ENCODE results near the gene CPPED1. TPM values are rescaled to one million over a fixed set of nuclear protein-coding genes. Genes with fewer than 3 reads are reported as not detected.

CPPED1 gene
- total and polyA plus RNA-seq, 10 of the 15 experiments (the other 5 are each of a cell fraction or from before 2014, with no cell fraction given), result 7.1 to 39.0 (median 16.0) TPM

GRCh38 chr16:12609937-12610699, 193.6 kb downstream of the CPPED1 start:
- 71% methylated on average over 8 of the region's 8 CpGs for WGBS (ENCODE audit: insufficient coverage, insufficient replicate concordance, low lambda C conversion rate, missing lambda C conversion rate)

More at GRCh38 chr16:12609937-12610699, 193.6 kb downstream of the CPPED1 start:
- H3K9me3 ChIP-seq (replicated peaks; ENCODE audit: control insufficient read depth, insufficient read depth, low read length), result no peaks in the 10 kb centered on the region; the same call in 2 of the 3 replicates
- ChIA-PET POLR2A (interaction anchor here (0.5 kb wide), 1 partner anchor 824 kb away, joined by 5 read pairs; no protein-coding TSS in a partner anchor), CTCF (no interaction called here), RAD21 (ENCODE audit: unreplicated experiment) (no interaction called here), SMC1A (ENCODE audit: uncharacterized antibody, unreplicated experiment) (no interaction called here)
- no peaks in the 10 kb centered on the region for H4K20me1 ChIP-seq (ENCODE audit: control insufficient read depth, insufficient read depth)
- in situ Hi-C loops (cut with MboI) (no loop called here), intact Hi-C loops (cut with micrococcal nuclease; ENCODE audit: unreplicated experiment) (loop anchor here (5.0 kb wide), 1 partner anchor 73 kb away; no protein-coding TSS in a partner anchor)
- no peaks in the 10 kb centered on the region for H3K27me3 ChIP-seq (replicated peaks in 1 of 2; ENCODE audit: control insufficient read depth in 2 of 2, insufficient read depth in 2 of 2, low read length in 1 of 2)
- DNase-seq (ENCODE audit: low read depth, low spot score), result no peak
- no peak overlapping the region for H3K27ac ChIP-seq (ENCODE audit: control insufficient read depth, insufficient read depth)
- no peak for FAIRE-seq
- H2AFZ ChIP-seq (ENCODE audit: control insufficient read depth, low read depth, low read length), result no peak overlapping the region
- H3K4me2 ChIP-seq (ENCODE audit: control insufficient read depth, insufficient read depth), result no peak overlapping the region
- no peaks in the 10 kb centered on the region for H3K36me3 ChIP-seq (ENCODE audit: control insufficient read depth in 2 of 2, insufficient read depth in 2 of 2, low read length in 1 of 2)
- no TSS peak for BruUV-seq (replicated peaks)
- no peak overlapping the region for H3K9ac ChIP-seq (ENCODE audit: control insufficient read depth, insufficient read depth, low read length)
- H3K79me2 ChIP-seq (ENCODE audit: control insufficient read depth, insufficient read depth, low read length), result no peaks in the 10 kb centered on the region
- no peak for TF ChIP-seq BRCA1 (IDR thresholded peaks at IDR 0.05; ENCODE audit: low read depth, low read length)
- no peak for TF ChIP-seq CHD1 (IDR thresholded peaks at IDR 0.05; ENCODE audit: low read depth, low read length)
- TF ChIP-seq SREBF2 (IDR thresholded peaks at IDR 0.05; ENCODE audit: low read length), result no peak
- H3K4me1 ChIP-seq (ENCODE audit: control insufficient read depth, insufficient read depth, low read length), result peaks cover 11% of the 10 kb centered on the region
- H3K4me3 ChIP-seq, result no peak overlapping the region
- ATAC-seq, result no peak

Small RNAs within 50 kb of the gene (microRNA-seq; reads per million reads assigned to microRNA genes)
- not detected for gene MIR4718

Small RNAs within 50 kb of the gene (small RNA-seq; reads per million reads assigned to genes)
- not detected for gene MIR4718
- gene RF00443, result not detected

Other genes starting within 250 kb of the CPPED1 start
- 0.05 and 0.06 TPM in 2 replicates for gene SHISA9, start 97.7 kb upstream of the CPPED1 start, total RNA-seq (2014; rRNA removed)
- 0.09 TPM in 2 replicates for gene SHISA9, start 97.7 kb upstream of the CPPED1 start, total RNA-seq (2014; rRNA removed; fragmentation: Illumina TruSeq; extraction: Trizol)
- 0.05 and 0.18 TPM in 2 replicates for gene SHISA9, start 97.7 kb upstream of the CPPED1 start, total RNA-seq (2021)
- 25.5 and 27.5 TPM in 2 replicates for gene SHISA9, start 97.7 kb upstream of the CPPED1 start, polyA plus RNA-seq (2011; rRNA removed)
- gene SHISA9, start 97.7 kb upstream of the CPPED1 start, polyA plus RNA-seq (2014; fragmentation: Illumina TruSeq; extraction: Trizol), result 0.09 and 0.35 TPM in 2 replicates
- under 1 TPM; 0.03 to 0.04 TPM for gene SHISA9, start 97.7 kb upstream of the CPPED1 start, polyA plus RNA-seq (2014; fragmentation: Nextera tagmentation; extraction: Ambion mirVana)
- 0.06 and 1.2 TPM in 2 replicates for gene SHISA9, start 97.7 kb upstream of the CPPED1 start, polyA plus RNA-seq (2014; rRNA removed)
- gene SHISA9, start 97.7 kb upstream of the CPPED1 start, polyA plus RNA-seq (2016; fragmentation: Nextera tagmentation; extraction: Ambion mirVana), result under 1 TPM; 0.03 to 0.05 TPM